ENCODE results near the gene SOCS2. TPM values are rescaled to one million over a fixed set of nuclear protein-coding genes. Genes with fewer than 3 reads are reported as not detected.

SOCS2 gene
- total and polyA plus RNA-seq, 2 donors (not counting 3 experiments of a cell fraction or from before 2014, with no cell fraction given): 2.4 to 5.6 TPM

DNA sequence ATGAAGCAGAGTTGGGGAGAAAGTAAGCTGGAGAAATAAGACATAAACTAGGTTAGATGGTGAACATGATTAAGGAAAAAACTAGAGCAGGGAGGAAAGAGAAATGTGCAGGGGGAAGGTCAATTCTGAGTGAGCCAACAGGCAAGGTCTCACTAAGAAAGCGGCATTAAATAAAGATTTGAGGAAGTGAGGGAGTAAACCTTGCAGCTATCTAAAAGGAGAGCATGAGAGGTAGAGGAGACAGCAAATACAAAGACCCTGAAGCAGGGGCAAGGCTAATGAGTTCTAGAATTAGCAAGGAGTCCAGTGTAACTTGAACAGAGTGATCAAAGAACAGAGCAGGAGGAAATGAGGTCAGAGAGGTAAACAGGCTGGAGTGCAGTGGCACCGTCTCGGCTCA is 4.4 kb upstream of the SOCS2 start:
- no peak overlapping the region for H3K4me2 ChIP-seq (ENCODE audit: insufficient read depth, low read length)

DNA sequence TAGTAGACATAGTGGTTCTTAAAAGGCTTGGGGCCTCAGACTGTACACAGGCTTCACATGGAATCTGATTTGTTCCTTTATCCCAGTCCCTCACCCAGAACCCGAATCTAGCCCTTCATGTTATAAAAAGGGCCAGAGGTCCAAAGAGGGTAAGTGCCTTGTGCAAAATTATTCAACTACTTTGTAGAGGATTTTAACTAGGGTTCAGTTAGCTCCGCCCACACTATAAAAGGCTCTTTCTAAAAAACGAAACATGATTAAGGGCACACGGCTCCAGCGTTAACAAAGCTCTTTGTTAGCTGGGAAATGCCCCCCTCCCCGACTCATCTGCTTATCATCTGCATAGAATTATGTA is 3.2 kb upstream of the SOCS2 start:
- FAIRE-seq: no peak
- dilution Hi-C loops (cut with MboI; ENCODE audit: extremely low pct_ligation_motif_present, low sequenced_read_pairs) (no loop called here), intact Hi-C loops (cut with micrococcal nuclease) (loop anchor here (1.0 kb wide), 4 partner anchors 173 to 533 kb away; no protein-coding TSS in a partner anchor)
- CTCF ChIA-PET: interaction anchor here (0.7 to 11.2 kb wide), 39 partner anchors 11 to 582 kb away, joined by 3 to 366 read pairs (median 4); partner anchors contain the start of gene CRADD
- TF ChIP-seq POLR2A (IDR thresholded peaks at IDR 0.05; ENCODE audit: low read depth, low read length) (no peak), GATA2 (IDR thresholded peaks at IDR 0.05; ENCODE audit: insufficient read depth, insufficient read length, low read depth, low read length) (no peak), MYC (IDR thresholded peaks at IDR 0.05; ENCODE audit: low read depth, low read length) (no peak), POLR2AphosphoS5 (IDR thresholded peaks at IDR 0.05; ENCODE audit: insufficient read depth, low read depth, low read length) (no peak), FOS (IDR thresholded peaks at IDR 0.05; ENCODE audit: borderline replicate concordance, insufficient read depth, low read length) (no peak), EZH2 (IDR thresholded peaks at IDR 0.05; ENCODE audit: borderline replicate concordance, low read depth, low read length, severe bottlenecking) (no peak), JUN (IDR thresholded peaks at IDR 0.05; ENCODE audit: borderline replicate concordance, insufficient read depth, insufficient read length, low read depth) (no peak)
- TF ChIP-seq, protein P1, sequence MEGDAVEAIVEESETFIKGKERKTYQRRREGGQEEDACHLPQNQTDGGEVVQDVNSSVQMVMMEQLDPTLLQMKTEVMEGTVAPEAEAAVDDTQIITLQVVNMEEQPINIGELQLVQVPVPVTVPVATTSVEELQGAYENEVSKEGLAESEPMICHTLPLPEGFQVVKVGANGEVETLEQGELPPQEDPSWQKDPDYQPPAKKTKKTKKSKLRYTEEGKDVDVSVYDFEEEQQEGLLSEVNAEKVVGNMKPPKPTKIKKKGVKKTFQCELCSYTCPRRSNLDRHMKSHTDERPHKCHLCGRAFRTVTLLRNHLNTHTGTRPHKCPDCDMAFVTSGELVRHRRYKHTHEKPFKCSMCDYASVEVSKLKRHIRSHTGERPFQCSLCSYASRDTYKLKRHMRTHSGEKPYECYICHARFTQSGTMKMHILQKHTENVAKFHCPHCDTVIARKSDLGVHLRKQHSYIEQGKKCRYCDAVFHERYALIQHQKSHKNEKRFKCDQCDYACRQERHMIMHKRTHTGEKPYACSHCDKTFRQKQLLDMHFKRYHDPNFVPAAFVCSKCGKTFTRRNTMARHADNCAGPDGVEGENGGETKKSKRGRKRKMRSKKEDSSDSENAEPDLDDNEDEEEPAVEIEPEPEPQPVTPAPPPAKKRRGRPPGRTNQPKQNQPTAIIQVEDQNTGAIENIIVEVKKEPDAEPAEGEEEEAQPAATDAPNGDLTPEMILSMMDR (IDR thresholded peaks at IDR 0.05; ENCODE audit: extremely low read depth in 1 of 2, insufficient read depth in 1 of 2, low read depth in 1 of 2, low read length in 2 of 2): no peak
- TF ChIP-seq, protein P2, sequence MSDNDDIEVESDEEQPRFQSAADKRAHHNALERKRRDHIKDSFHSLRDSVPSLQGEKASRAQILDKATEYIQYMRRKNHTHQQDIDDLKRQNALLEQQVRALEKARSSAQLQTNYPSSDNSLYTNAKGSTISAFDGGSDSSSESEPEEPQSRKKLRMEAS (IDR thresholded peaks at IDR 0.05; ENCODE audit: insufficient read depth, insufficient read length): no peak
- peaks cover 27 to 34% of the 10 kb centered on the region in 2 experiments for H3K27me3 ChIP-seq (ENCODE audit: control insufficient read depth in 2 of 2, insufficient read depth in 2 of 2, low read length in 2 of 2)
- no peak for DNase-seq (ENCODE audit: low read depth, low spot score)
- H2AFZ ChIP-seq (ENCODE audit: low read depth, low read length): no peak overlapping the region
- BruUV-seq (replicated peaks): no TSS peak
- no peaks in the 10 kb centered on the region for H3K79me2 ChIP-seq (ENCODE audit: control insufficient read depth, insufficient read depth, low read length)
- POLR2A ChIA-PET: no interaction called here
- no peaks in the 10 kb centered on the region for H4K20me1 ChIP-seq (replicated peaks; ENCODE audit: control insufficient read depth, extremely low read depth, insufficient read depth, low read length)
- no peaks in the 10 kb centered on the region for H3K9me3 ChIP-seq (replicated peaks; ENCODE audit: control insufficient read depth, insufficient read depth, low read length)
- H3K4me3 ChIP-seq (replicated peaks in 1 of 3; ENCODE audit: insufficient read depth in 1 of 3, low read depth in 1 of 3, low read length in 3 of 3): peak overlapping the region in 1 of 3 experiments; percentile 68
- H3K9ac ChIP-seq (replicated peaks; ENCODE audit: extremely low read depth, insufficient read depth, low read length): no peak overlapping the region
- no peaks in the 10 kb centered on the region for H3K36me3 ChIP-seq (ENCODE audit: control insufficient read depth in 2 of 2, extremely low read depth in 1 of 2, insufficient read depth in 2 of 2, low read length in 2 of 2)
- peak overlapping the region; percentile 44 for H3K4me2 ChIP-seq (ENCODE audit: insufficient read depth, low read length)
- no peak overlapping the region for H3K27ac ChIP-seq (ENCODE audit: insufficient read depth, low read depth, low read length)
- peaks cover 24% of the 10 kb centered on the region for H3K4me1 ChIP-seq (ENCODE audit: control insufficient read depth, extremely low read depth, insufficient read depth, low read length)
- H3K9me1 ChIP-seq (replicated peaks; ENCODE audit: control insufficient read depth, extremely low read depth, insufficient read depth, low read length): no peaks in the 10 kb centered on the region

More for the DNA sequence above, 4.4 kb upstream of the SOCS2 start:
- Histone ChIP-seq H3K9me3 (replicated peaks; ENCODE audit: control insufficient read depth, insufficient read depth, low read length) (no peaks in the 10 kb centered on the region), H3K4me3 (replicated peaks in 1 of 3; ENCODE audit: insufficient read depth in 1 of 3, low read depth in 1 of 3, low read length in 3 of 3) (no peak overlapping the region), H2AFZ (ENCODE audit: low read depth, low read length) (no peak overlapping the region), H3K4me1 (ENCODE audit: control insufficient read depth, extremely low read depth, insufficient read depth, low read length) (peaks cover 24% of the 10 kb centered on the region), H3K9me1 (replicated peaks; ENCODE audit: control insufficient read depth, extremely low read depth, insufficient read depth, low read length) (no peaks in the 10 kb centered on the region), H3K36me3 (ENCODE audit: control insufficient read depth in 2 of 2, extremely low read depth in 1 of 2, insufficient read depth in 2 of 2, low read length in 2 of 2) (no peaks in the 10 kb centered on the region), H3K79me2 (ENCODE audit: control insufficient read depth, insufficient read depth, low read length) (no peaks in the 10 kb centered on the region), H3K9ac (replicated peaks; ENCODE audit: extremely low read depth, insufficient read depth, low read length) (no peak overlapping the region), H4K20me1 (replicated peaks; ENCODE audit: control insufficient read depth, extremely low read depth, insufficient read depth, low read length) (no peaks in the 10 kb centered on the region), H3K27ac (ENCODE audit: insufficient read depth, low read depth, low read length) (no peak overlapping the region), H3K27me3 (ENCODE audit: control insufficient read depth in 2 of 2, insufficient read depth in 2 of 2, low read length in 2 of 2) (peaks cover 20 to 23% of the 10 kb centered on the region in 2 experiments)
- TF ChIP-seq, protein P1 (IDR thresholded peaks at IDR 0.05; ENCODE audit: extremely low read depth in 1 of 2, insufficient read depth in 1 of 2, low read depth in 1 of 2, low read length in 2 of 2): no peak
- TF ChIP-seq MYC (IDR thresholded peaks at IDR 0.05; ENCODE audit: low read depth, low read length) (no peak), JUN (IDR thresholded peaks at IDR 0.05; ENCODE audit: borderline replicate concordance, insufficient read depth, insufficient read length, low read depth) (no peak)
- TF ChIP-seq, protein P2 (IDR thresholded peaks at IDR 0.05; ENCODE audit: insufficient read depth, insufficient read length): no peak
- ChIA-PET CTCF (interaction anchor here (1.5 to 11.2 kb wide), 5 partner anchors 66 to 533 kb away, joined by 4 to 366 read pairs (median 11); no protein-coding TSS in a partner anchor), POLR2A (no interaction called here)
- DNase-seq (ENCODE audit: low read depth, low spot score) (no peak), FAIRE-seq (no peak)
- intact Hi-C loops (cut with micrococcal nuclease) (no loop called here), dilution Hi-C loops (cut with MboI; ENCODE audit: extremely low pct_ligation_motif_present, low sequenced_read_pairs) (no loop called here)
- no TSS peak for BruUV-seq (replicated peaks)

Measured in endothelial cell of umbilical vein (primary cell).